OCI-LY7 (cell line): ENCODE measurements around the gene PHLDB1. TPM values are rescaled to one million over a fixed set of nuclear protein-coding genes. Genes with fewer than 3 reads are reported as not detected.

ENCODE experiments used
- BruUV-seq: library from RNA; stranded (reverse); fragments of 400-500 nt; replicated peaks from 2 replicates; lab custom pipeline; 2021; lab: Mats Ljungman, UMichigan
- CTCF ChIA-PET: fragments of 300-600 bp; sonication (Branson Sonifier 250); formaldehyde crosslinking; loops from one replicate; lab custom pipeline; 2022; ENCODE audit warnings: antibody characterized with exemption; ENCODE audit not compliant: unreplicated experiment; lab: Charles Lee
- POLR2A ChIA-PET: fragments of 300-600 bp; sonication (Branson Sonifier 250); formaldehyde crosslinking; loops from one replicate; lab custom pipeline; 2022; ENCODE audit warnings: antibody characterized with exemption; lab: Charles Lee
- DNase-seq: peaks from one replicate; pipeline ENCODE4 v3.0.0-alpha.2; 2015; ENCODE audit warnings: low spot score
- H2AFZ ChIP-seq: fragments of 200-600 bp; sonication (generic), shearing (Covaris generic); 2 replicates; pipeline ENCODE4 v1.6.1; 2014; ENCODE audit warnings: mild to moderate bottlenecking, antibody characterized with exemption, low read length, moderate library complexity
- H3K27ac ChIP-seq: fragments of 200-600 bp; sonication (generic); 2 replicates; pipeline ENCODE4 v1.5.1; 2014; ENCODE audit warnings: mixed run types, low read depth, mild to moderate bottlenecking, moderate library complexity, low read length, inconsistent platforms; ENCODE audit not compliant: poor library complexity, severe bottlenecking
- H3K36me3 ChIP-seq: fragments of 200-600 bp; sonication (generic); 2 replicates; pipeline ENCODE4 v1.6.1; 2014; ENCODE audit warnings: mild to moderate bottlenecking, antibody characterized with exemption, low read length, moderate library complexity, mixed read lengths; ENCODE audit not compliant: insufficient read depth
- H3K4me1 ChIP-seq: fragments of 200-600 bp; sonication (generic); 2 replicates; pipeline ENCODE4 v1.5.1; 2014; ENCODE audit warnings: mild to moderate bottlenecking, low read length; ENCODE audit not compliant: insufficient read depth, poor library complexity, severe bottlenecking
- H3K4me2 ChIP-seq: fragments of 200-600 bp; sonication (generic); 2 replicates; pipeline ENCODE4 v1.6.1; 2014; ENCODE audit warnings: mild to moderate bottlenecking, low read length
- H3K4me3 ChIP-seq: fragments of 200-600 bp; sonication (generic); 2 replicates; pipeline ENCODE4 v1.5.1; 2014; ENCODE audit warnings: mild to moderate bottlenecking, low read depth, low read length; ENCODE audit not compliant: poor library complexity, severe bottlenecking
- H3K79me2 ChIP-seq: fragments of 200-600 bp; sonication (generic); 2 replicates; pipeline ENCODE4 v1.6.1; 2016; ENCODE audit warnings: low read depth, mild to moderate bottlenecking, low read length, moderate library complexity, mixed read lengths; ENCODE audit not compliant: insufficient read depth
- H3K9me2 ChIP-seq: fragments of 200-600 bp; sonication (generic); 2 replicates; pipeline ENCODE4 v1.6.1; 2016; ENCODE audit warnings: mild to moderate bottlenecking, low read length, mixed read lengths; ENCODE audit not compliant: insufficient read depth
- H3K9me3 ChIP-seq: fragments of 200-600 bp; sonication (generic); 2 replicates; pipeline ENCODE4 v1.6.1; 2014; ENCODE audit warnings: mild to moderate bottlenecking, mixed run types, low read length, mixed read lengths
- H4K20me1 ChIP-seq: fragments of 200-600 bp; sonication (generic); 2 replicates; pipeline ENCODE4 v1.6.1; 2014; ENCODE audit warnings: mild to moderate bottlenecking, antibody characterized with exemption, low read length, moderate library complexity, mixed read lengths; ENCODE audit not compliant: insufficient read depth
- CTCF ChIP-seq: fragments of 200-600 bp; sonication (generic); conservative IDR thresholded peaks from 2 replicates; pipeline ENCODE4 v1.5.1; 2014; ENCODE audit warnings: mild to moderate bottlenecking, antibody characterized with exemption, low read length, moderate library complexity, mixed read lengths
- EZH2phosphoT487 ChIP-seq: fragments of 200-600 bp; sonication (generic); IDR thresholded peaks from 2 replicates; pipeline ENCODE4 v1.6.1; 2018; ENCODE audit warnings: low read depth, borderline replicate concordance, mild to moderate bottlenecking, mixed run types, antibody characterized with exemption, low read length, moderate library complexity, mixed read lengths
- intact Hi-C: fragments of 100-400 bp; cut with micrococcal nuclease; formaldehyde crosslinking; loops from one replicate; pipeline ENCODE4 v1.10.0; 2022; ENCODE audit not compliant: unreplicated experiment
- total RNA-seq, 2 experiments: library from RNA; depleted of rRNA in 1 of 2; stranded (reverse); fragments of >200 nt in 1 of 2; shearing (Covaris generic) in 1 of 2; gene quantifications; 2 replicates each; pipeline ENCODE4 v1.2.3, GENCODE V29; 2014 to 2022

PHLDB1 gene
- total RNA-seq, 2 experiments from 2014 or later: 0.19 TPM; not detected in 1

GRCh38 chr11:118606157-118606843, 1.1 kb upstream of the PHLDB1 start:
- Histone ChIP-seq H3K4me2 (no peak overlapping the region), H3K36me3 (peaks cover 18% of the 10 kb centered on the region), H3K9me3 (no peaks in the 10 kb centered on the region), H3K9me2 (no peaks in the 10 kb centered on the region), H2AFZ (no peak overlapping the region), H3K4me1 (peaks cover 22% of the 10 kb centered on the region), H4K20me1 (no peaks in the 10 kb centered on the region), H3K4me3 (no peak overlapping the region), H3K27ac (no peak overlapping the region), H3K79me2 (no peaks in the 10 kb centered on the region)
- intact Hi-C loops: no loop called here
- no peak for DNase-seq
- ChIA-PET CTCF (no interaction called here), POLR2A (interaction anchor here (0.5 to 0.6 kb wide), 2 partner anchors 13 to 329 kb away, joined by 3 read pairs; no protein-coding TSS in a partner anchor)
- BruUV-seq: no TSS peak
- no peak for TF ChIP-seq CTCF
- TF ChIP-seq EZH2phosphoT487: no peak

- no peaks in the 10 kb centered on the region for H3K79me2 ChIP-seq
- no peak for DNase-seq
- no peaks in the 10 kb centered on the region for H3K9me3 ChIP-seq
- BruUV-seq: no TSS peak
- TF ChIP-seq CTCF: no peak
- TF ChIP-seq EZH2phosphoT487: no peak
- no peak overlapping the region for H3K27ac ChIP-seq
- intact Hi-C loops: no loop called here
- H4K20me1 ChIP-seq: no peaks in the 10 kb centered on the region
- ChIA-PET CTCF (no interaction called here), POLR2A (interaction anchor here (0.5 kb wide), 1 partner anchor 14 kb away, joined by 3 read pairs; no protein-coding TSS in a partner anchor)
- peaks cover 22% of the 10 kb centered on the region for H3K4me1 ChIP-seq
- H3K36me3 ChIP-seq: peaks cover 13% of the 10 kb centered on the region
- H3K4me2 ChIP-seq: no peak overlapping the region
- no peak overlapping the region for H3K4me3 ChIP-seq
- no peak overlapping the region for H2AFZ ChIP-seq
- no peaks in the 10 kb centered on the region for H3K9me2 ChIP-seq
Measured at GRCh38 chr11:118606844-118607228, 579 bp upstream of the PHLDB1 start.
